ENCODE measurements around the gene NUP210.
A peak's percentile ranks its signal among the peaks of the same experiment; 100 is the strongest.

NUP210 gene

GRCh38 chr3:13399603-13400002 lies 20.5 kb downstream of the NUP210 start:
- Mint-ChIP-seq H3K36me3 (ENCODE audit: low read depth) (no peaks in the 10 kb centered on the region), H3K27me3 (ENCODE audit: low read depth) (peaks cover 3% of the 10 kb centered on the region), H3K4me1 (no peaks in the 10 kb centered on the region), H3K4me3 (no peak overlapping the region), H3K9me3 (no peaks in the 10 kb centered on the region), H3K27ac (no peak overlapping the region)
- no peak for TF ChIP-seq CTCF (IDR thresholded peaks at IDR 0.05; ENCODE audit: unreplicated experiment in 3 of 3)

- H3K36me3 Mint-ChIP-seq (ENCODE audit: low read depth), result no peaks in the 10 kb centered on the region
- TF ChIP-seq CTCF (IDR thresholded peaks at IDR 0.05; ENCODE audit: unreplicated experiment in 3 of 3), result no peak
- H3K4me1 Mint-ChIP-seq, result no peaks in the 10 kb centered on the region
- H3K4me3 Mint-ChIP-seq, result no peak overlapping the region
- H3K27ac Mint-ChIP-seq, result no peak overlapping the region
- peaks cover 3% of the 10 kb centered on the region for H3K27me3 Mint-ChIP-seq (ENCODE audit: low read depth)
- H3K9me3 Mint-ChIP-seq, result no peaks in the 10 kb centered on the region
These were observed 22.8 kb downstream of the NUP210 start for GRCh38 chr3:13397316-13397715.

GRCh38 chr3:13394363-13394762 lies 25.8 kb downstream of the NUP210 start:
- no peak overlapping the region for H3K27ac Mint-ChIP-seq
- H3K27me3 Mint-ChIP-seq (ENCODE audit: low read depth), result no peaks in the 10 kb centered on the region
- H3K4me1 Mint-ChIP-seq, result no peaks in the 10 kb centered on the region
- H3K4me3 Mint-ChIP-seq, result no peak overlapping the region
- H3K9me3 Mint-ChIP-seq, result no peaks in the 10 kb centered on the region
- TF ChIP-seq CTCF (IDR thresholded peaks at IDR 0.05; ENCODE audit: unreplicated experiment in 3 of 3), result no peak
- H3K36me3 Mint-ChIP-seq (ENCODE audit: low read depth), result no peaks in the 10 kb centered on the region

- Mint-ChIP-seq H3K27me3 (ENCODE audit: low read depth) (no peaks in the 10 kb centered on the region), H3K36me3 (ENCODE audit: low read depth) (no peaks in the 10 kb centered on the region), H3K4me1 (no peaks in the 10 kb centered on the region), H3K9me3 (no peaks in the 10 kb centered on the region), H3K27ac (peak overlapping the region in 1 of 3 experiments; percentile 85), H3K4me3 (no peak overlapping the region)
- TF ChIP-seq CTCF (IDR thresholded peaks at IDR 0.05; ENCODE audit: unreplicated experiment in 3 of 3), result no peak
These were observed 26.4 kb downstream of the NUP210 start for GRCh38 chr3:13393427-13394360.

- no peak overlapping the region for H3K27ac Mint-ChIP-seq
- no peaks in the 10 kb centered on the region for H3K36me3 Mint-ChIP-seq (ENCODE audit: low read depth)
- peak in 1 of 3 experiments; percentile 13 for TF ChIP-seq CTCF (IDR thresholded peaks at IDR 0.05; ENCODE audit: unreplicated experiment in 3 of 3)
- no peaks in the 10 kb centered on the region for H3K4me1 Mint-ChIP-seq
- no peaks in the 10 kb centered on the region for H3K9me3 Mint-ChIP-seq
- no peaks in the 10 kb centered on the region for H3K27me3 Mint-ChIP-seq (ENCODE audit: low read depth)
- no peak overlapping the region for H3K4me3 Mint-ChIP-seq
These were observed 28.8 kb downstream of the NUP210 start for GRCh38 chr3:13391308-13391707.

- Mint-ChIP-seq H3K27ac (no peak overlapping the region), H3K4me3 (no peak overlapping the region), H3K4me1 (no peaks in the 10 kb centered on the region), H3K36me3 (ENCODE audit: low read depth) (peaks cover 9% of the 10 kb centered on the region), H3K9me3 (no peaks in the 10 kb centered on the region), H3K27me3 (ENCODE audit: low read depth) (no peaks in the 10 kb centered on the region)
- no peak for TF ChIP-seq CTCF (IDR thresholded peaks at IDR 0.05; ENCODE audit: unreplicated experiment in 3 of 3)
These were observed 30.7 kb downstream of the NUP210 start for GRCh38 chr3:13389378-13389777.
